Karpas-422 (cell line): ENCODE measurements around the gene CLCNKB. TPM values are rescaled to one million over a fixed set of nuclear protein-coding genes. Genes with fewer than 3 reads are reported as not detected.

Experiments used
- DNase-seq: peaks from one replicate; pipeline ENCODE4 v3.0.0-alpha.2; 2015
- H2AFZ ChIP-seq: fragments of 200-600 bp; sonication (generic); 2 replicates; pipeline ENCODE4 v1.6.1; 2014; ENCODE audit warnings: antibody characterized with exemption, low read length, mixed read lengths
- H3K27ac ChIP-seq: fragments of 200-600 bp; sonication (generic); 2 replicates; pipeline ENCODE4 v1.5.1; 2014; ENCODE audit warnings: mild to moderate bottlenecking, low read length, moderate library complexity
- H3K27me3 ChIP-seq: fragments of 200-600 bp; sonication (generic); 2 replicates; pipeline ENCODE4 v1.6.1; 2014; ENCODE audit warnings: low read length, mixed read lengths
- H3K36me3 ChIP-seq: fragments of 200-600 bp; sonication (generic); 2 replicates; pipeline ENCODE4 v1.6.1; 2014; ENCODE audit warnings: low read length, mixed read lengths; ENCODE audit not compliant: insufficient read depth
- H3K4me1 ChIP-seq: fragments of 200-600 bp; sonication (generic); 2 replicates; pipeline ENCODE4 v1.6.1; 2014; ENCODE audit warnings: mild to moderate bottlenecking, low read length, mixed read lengths
- H3K4me2 ChIP-seq: fragments of 200-600 bp; sonication (generic); 2 replicates; pipeline ENCODE4 v1.6.1; 2014; ENCODE audit warnings: low read length, low read depth, mild to moderate bottlenecking; ENCODE audit not compliant: poor library complexity, severe bottlenecking
- H3K4me3 ChIP-seq: fragments of 200-600 bp; sonication (generic); 2 replicates; pipeline ENCODE4 v1.5.1; 2014; ENCODE audit warnings: mild to moderate bottlenecking, antibody characterized with exemption, low read length, mixed read lengths
- H3K79me2 ChIP-seq: fragments of 200-600 bp; sonication (generic); 2 replicates; pipeline ENCODE4 v1.6.1; 2014; ENCODE audit warnings: mild to moderate bottlenecking, low read length, mixed read lengths
- H3K9ac ChIP-seq: fragments of 200-600 bp; sonication (generic); 2 replicates; pipeline ENCODE4 v1.6.0; 2014; ENCODE audit warnings: low read length
- H3K9me2 ChIP-seq: fragments of 200-600 bp; sonication (generic), shearing (Covaris generic); replicated peaks from 2 replicates; pipeline ENCODE4 v1.6.0; 2014; ENCODE audit warnings: mild to moderate bottlenecking, low read length, moderate library complexity; ENCODE audit not compliant: insufficient read depth
- H3K9me3 ChIP-seq: fragments of 300-700, 200-600 bp; sonication (generic); 2 replicates; pipeline ENCODE4 v1.6.1; 2014; ENCODE audit warnings: low read length, mixed read lengths
- H4K20me1 ChIP-seq: fragments of 200-600 bp; sonication (generic); 2 replicates; pipeline ENCODE4 v1.6.1; 2014; ENCODE audit warnings: mild to moderate bottlenecking, antibody characterized with exemption, low read length, low read depth; ENCODE audit not compliant: insufficient read depth
- total RNA-seq: library from RNA; depleted of rRNA; stranded (reverse); fragments of >200 nt; shearing (Covaris generic); gene quantifications from 2 replicates; pipeline ENCODE4 v1.2.3, GENCODE V29; 2014; ENCODE audit warnings: low replicate concordance

CLCNKB gene
- total RNA-seq, 1 experiment from 2014 or later, result not detected

GRCh38 chr1:16006010-16006409, 37.6 kb upstream of the CLCNKB start:
- H3K27me3 ChIP-seq, result no peaks in the 10 kb centered on the region
- no peak overlapping the region for H3K9ac ChIP-seq
- H3K36me3 ChIP-seq, result no peaks in the 10 kb centered on the region
- no peak overlapping the region for H3K4me2 ChIP-seq
- H3K9me3 ChIP-seq, result no peaks in the 10 kb centered on the region
- no peak overlapping the region for H3K27ac ChIP-seq
- no peak overlapping the region for H3K4me3 ChIP-seq
- no peaks in the 10 kb centered on the region for H4K20me1 ChIP-seq
- no peaks in the 10 kb centered on the region for H3K9me2 ChIP-seq
- no peaks in the 10 kb centered on the region for H3K79me2 ChIP-seq
- peaks cover 22% of the 10 kb centered on the region for H3K4me1 ChIP-seq
- no peak for DNase-seq
- no peak overlapping the region for H2AFZ ChIP-seq

GRCh38 chr1:16006552-16007485, 36.8 kb upstream of the CLCNKB start:
- H3K9ac ChIP-seq, result no peak overlapping the region
- no peaks in the 10 kb centered on the region for H3K9me2 ChIP-seq
- H3K36me3 ChIP-seq, result no peaks in the 10 kb centered on the region
- no peak overlapping the region for H3K4me3 ChIP-seq
- H3K27me3 ChIP-seq, result no peaks in the 10 kb centered on the region
- H3K4me2 ChIP-seq, result no peak overlapping the region
- peak; percentile 60 for DNase-seq
- no peaks in the 10 kb centered on the region for H3K79me2 ChIP-seq
- H2AFZ ChIP-seq, result no peak overlapping the region; the same call in 1 of the 2 replicates
- H3K9me3 ChIP-seq, result no peaks in the 10 kb centered on the region
- no peak overlapping the region for H3K27ac ChIP-seq
- H4K20me1 ChIP-seq, result no peaks in the 10 kb centered on the region
- H3K4me1 ChIP-seq, result peaks cover 22% of the 10 kb centered on the region

DNA sequence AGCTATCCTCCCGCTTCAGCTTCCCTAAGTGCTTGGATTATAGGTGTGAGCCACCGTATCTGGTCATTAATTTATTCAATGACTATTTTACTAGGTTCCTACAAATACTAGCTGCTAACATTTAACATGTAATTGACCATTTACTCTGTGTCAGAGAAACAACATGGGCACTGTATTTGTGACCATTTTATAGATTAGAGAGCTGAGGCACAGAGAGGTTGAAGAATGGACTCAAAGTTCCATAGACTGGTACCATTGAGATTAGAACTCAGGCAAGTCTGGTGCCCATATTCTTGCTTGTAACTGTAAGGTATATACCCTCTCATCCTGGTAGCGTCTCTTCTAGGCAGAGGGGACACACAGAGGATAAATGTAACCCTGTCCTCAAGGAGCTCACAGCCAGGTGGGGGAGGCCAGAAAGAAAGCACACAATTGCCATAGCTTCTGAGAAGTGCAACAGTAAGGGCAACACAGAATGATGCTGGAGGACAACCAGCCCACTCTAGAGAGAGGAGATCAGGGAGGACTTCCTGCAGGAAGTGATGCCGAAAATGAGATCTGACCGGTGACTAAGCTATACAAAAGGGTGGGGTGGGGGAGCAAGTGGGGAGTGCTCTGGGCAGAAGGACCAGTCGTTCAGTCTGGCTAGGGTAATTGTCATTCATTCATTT, 35.8 kb upstream of the CLCNKB start:
- Histone ChIP-seq H3K79me2 (no peaks in the 10 kb centered on the region), H3K4me2 (no peak overlapping the region), H3K4me1 (peaks cover 26% of the 10 kb centered on the region), H3K9ac (no peak overlapping the region), H3K27me3 (no peaks in the 10 kb centered on the region), H3K9me2 (no peaks in the 10 kb centered on the region), H3K9me3 (no peaks in the 10 kb centered on the region), H3K27ac (no peak overlapping the region), H2AFZ (no peak overlapping the region), H3K36me3 (no peaks in the 10 kb centered on the region), H3K4me3 (no peak overlapping the region), H4K20me1 (no peaks in the 10 kb centered on the region)
- DNase-seq, result no peak

- Histone ChIP-seq H3K4me1 (peaks cover 29% of the 10 kb centered on the region), H3K4me3 (no peak overlapping the region), H4K20me1 (no peaks in the 10 kb centered on the region), H3K79me2 (no peaks in the 10 kb centered on the region), H3K27ac (no peak overlapping the region), H3K9me3 (no peaks in the 10 kb centered on the region), H3K27me3 (no peaks in the 10 kb centered on the region), H3K4me2 (no peak overlapping the region), H3K9ac (no peak overlapping the region), H2AFZ (no peak overlapping the region), H3K9me2 (no peaks in the 10 kb centered on the region), H3K36me3 (no peaks in the 10 kb centered on the region)
- DNase-seq, result peak; percentile 86
Measured at GRCh38 chr1:16009030-16009460, 34.5 kb upstream of the CLCNKB start.

- no peaks in the 10 kb centered on the region for H3K9me3 ChIP-seq
- no peaks in the 10 kb centered on the region for H3K9me2 ChIP-seq
- H3K4me1 ChIP-seq, result peaks cover 31% of the 10 kb centered on the region
- no peaks in the 10 kb centered on the region for H3K79me2 ChIP-seq
- no peak overlapping the region for H3K27ac ChIP-seq
- no peaks in the 10 kb centered on the region for H3K27me3 ChIP-seq
- H4K20me1 ChIP-seq, result no peaks in the 10 kb centered on the region
- no peak overlapping the region for H3K9ac ChIP-seq
- no peak overlapping the region for H3K4me2 ChIP-seq
- no peak overlapping the region for H3K4me3 ChIP-seq
- H3K36me3 ChIP-seq, result no peaks in the 10 kb centered on the region
- no peak for DNase-seq
- H2AFZ ChIP-seq, result no peak overlapping the region
Measured at GRCh38 chr1:16009678-16010077, 33.9 kb upstream of the CLCNKB start.

- Histone ChIP-seq H3K27ac (no peak overlapping the region), H3K9me2 (no peaks in the 10 kb centered on the region), H3K27me3 (no peaks in the 10 kb centered on the region), H3K36me3 (no peaks in the 10 kb centered on the region), H4K20me1 (no peaks in the 10 kb centered on the region), H3K9me3 (no peaks in the 10 kb centered on the region), H3K79me2 (no peaks in the 10 kb centered on the region), H3K4me3 (no peak overlapping the region), H3K4me1 (peaks cover 25% of the 10 kb centered on the region), H3K9ac (no peak overlapping the region), H3K4me2 (no peak overlapping the region), H2AFZ (no peak overlapping the region)
- DNase-seq, result no peak
Measured at GRCh38 chr1:16010837-16011236, 32.7 kb upstream of the CLCNKB start.

DNA sequence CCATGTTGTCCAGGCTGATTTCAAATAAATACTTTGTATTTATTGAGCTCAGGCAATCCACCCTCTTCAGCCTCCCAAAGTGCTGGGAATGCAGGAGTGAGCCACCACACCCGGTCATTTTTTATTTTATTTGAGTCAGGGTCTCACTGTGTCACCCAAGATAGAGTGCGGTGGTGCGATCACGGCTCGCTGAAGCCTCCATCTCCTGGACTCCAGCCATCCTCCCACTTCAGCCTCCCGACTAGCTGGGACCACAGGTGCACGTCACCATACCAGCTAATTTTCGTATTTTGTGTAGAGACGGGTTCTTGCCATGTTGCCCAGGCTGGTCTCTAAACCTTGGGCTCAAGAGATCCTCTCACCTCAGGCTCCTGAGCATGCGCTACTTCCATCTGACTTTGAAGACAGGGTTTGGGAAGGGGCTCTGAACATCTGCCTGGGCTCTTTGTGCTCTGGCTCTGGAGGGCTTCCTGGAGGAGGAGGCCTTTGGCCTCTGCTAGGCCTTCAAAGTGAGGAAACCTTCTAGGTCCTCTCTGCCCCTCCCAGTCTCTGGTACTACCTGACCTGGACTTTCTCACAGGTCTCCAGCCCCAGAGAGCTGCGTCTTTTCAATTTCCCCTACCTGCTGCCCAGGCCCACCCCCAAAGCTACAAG, 31.5 kb upstream of the CLCNKB start:
- Histone ChIP-seq H3K4me2 (no peak overlapping the region), H3K27me3 (no peaks in the 10 kb centered on the region), H2AFZ (no peak overlapping the region), H3K9me2 (no peaks in the 10 kb centered on the region), H3K4me3 (no peak overlapping the region), H3K27ac (no peak overlapping the region), H3K9ac (no peak overlapping the region), H3K9me3 (no peaks in the 10 kb centered on the region), H4K20me1 (no peaks in the 10 kb centered on the region), H3K36me3 (no peaks in the 10 kb centered on the region), H3K4me1 (peaks cover 15% of the 10 kb centered on the region), H3K79me2 (no peaks in the 10 kb centered on the region)
- no peak for DNase-seq
